Glutamatergic neuron (in vitro differentiated cells): ENCODE data around the gene KCNJ12. TPM values are rescaled to one million over a fixed set of nuclear protein-coding genes. Genes with fewer than 3 reads are reported as not detected.

Experiments used
- DNase-seq: peaks from one replicate; pipeline ENCODE4 v3.0.0; 2022
- H3K27ac Mint-ChIP-seq: one replicate; pipeline ENCODE4 v1.8.0; 2020; ENCODE audit warnings: mild to moderate bottlenecking, mixed read lengths, inconsistent platforms; ENCODE audit not compliant: unreplicated experiment
- H3K27me3 Mint-ChIP-seq: one replicate; pipeline ENCODE4 v1.8.0; 2020; ENCODE audit warnings: mild to moderate bottlenecking, moderate library complexity, mixed read lengths, inconsistent platforms; ENCODE audit not compliant: unreplicated experiment
- H3K36me3 Mint-ChIP-seq: one replicate; pipeline ENCODE4 v1.8.0; 2020; ENCODE audit warnings: mild to moderate bottlenecking, mixed read lengths, inconsistent platforms; ENCODE audit not compliant: unreplicated experiment
- H3K4me1 Mint-ChIP-seq: one replicate; pipeline ENCODE4 v1.8.0; 2020; ENCODE audit warnings: mild to moderate bottlenecking, low read depth, mixed read lengths, inconsistent platforms; ENCODE audit not compliant: unreplicated experiment
- H3K4me3 Mint-ChIP-seq: one replicate; pipeline ENCODE4 v1.8.0; 2020; ENCODE audit warnings: mild to moderate bottlenecking, mixed read lengths, inconsistent platforms; ENCODE audit not compliant: unreplicated experiment
- H3K9me3 Mint-ChIP-seq: one replicate; pipeline ENCODE4 v1.8.0; 2020; ENCODE audit warnings: mild to moderate bottlenecking, moderate library complexity, mixed read lengths, inconsistent platforms; ENCODE audit not compliant: unreplicated experiment
- total RNA-seq: library from RNA; stranded (reverse); fragmentation: NEBNext Ultra II Directional; extraction: Animal tissue kit (Norgen Biotek cat#: 25700); gene quantifications from one replicate; pipeline ENCODE4 v1.2.1, GENCODE V29; 2021; ENCODE audit not compliant: unreplicated experiment
- TF ChIP-seq, protein P1 (sequence below): fragments of 200-600 bp; sonication (generic); IDR thresholded peaks from one replicate; pipeline ENCODE4 v1.5.0; 2021; ENCODE audit not compliant: partially characterized antibody, unreplicated experiment

KCNJ12 gene
- total RNA-seq, 1 donor from 2014 or later, result 9.6 TPM

DNA sequence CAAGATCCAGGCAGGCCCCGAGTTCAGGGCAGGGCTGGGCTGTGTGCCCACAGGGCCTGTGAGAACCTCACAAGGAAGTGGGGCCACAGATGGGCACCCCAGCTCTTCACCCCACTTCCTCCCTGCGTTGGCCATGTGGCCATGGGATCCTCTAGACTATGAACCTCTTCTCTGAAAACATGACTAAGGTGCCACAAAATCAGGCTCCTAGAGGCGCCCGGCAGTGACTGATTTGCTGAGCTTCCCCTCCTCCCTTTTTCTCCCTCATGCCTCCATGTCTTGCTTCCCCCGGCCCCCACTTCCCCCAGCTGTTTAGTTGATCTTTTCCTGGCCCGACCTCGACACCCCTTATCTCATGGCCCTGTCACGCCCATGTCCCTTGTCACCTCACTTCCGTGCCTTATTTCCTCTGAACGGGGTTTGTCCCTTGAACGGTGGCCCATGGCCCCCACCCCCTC, 87.1 kb downstream of the KCNJ12 start:
- H3K9me3 Mint-ChIP-seq, result peaks cover 5% of the 10 kb centered on the region
- H3K4me3 Mint-ChIP-seq, result peak overlapping the region; percentile 34
- H3K27me3 Mint-ChIP-seq, result peaks cover 12% of the 10 kb centered on the region
- no peak overlapping the region for H3K27ac Mint-ChIP-seq
- H3K4me1 Mint-ChIP-seq, result peaks cover 10% of the 10 kb centered on the region
- TF ChIP-seq, protein P1, sequence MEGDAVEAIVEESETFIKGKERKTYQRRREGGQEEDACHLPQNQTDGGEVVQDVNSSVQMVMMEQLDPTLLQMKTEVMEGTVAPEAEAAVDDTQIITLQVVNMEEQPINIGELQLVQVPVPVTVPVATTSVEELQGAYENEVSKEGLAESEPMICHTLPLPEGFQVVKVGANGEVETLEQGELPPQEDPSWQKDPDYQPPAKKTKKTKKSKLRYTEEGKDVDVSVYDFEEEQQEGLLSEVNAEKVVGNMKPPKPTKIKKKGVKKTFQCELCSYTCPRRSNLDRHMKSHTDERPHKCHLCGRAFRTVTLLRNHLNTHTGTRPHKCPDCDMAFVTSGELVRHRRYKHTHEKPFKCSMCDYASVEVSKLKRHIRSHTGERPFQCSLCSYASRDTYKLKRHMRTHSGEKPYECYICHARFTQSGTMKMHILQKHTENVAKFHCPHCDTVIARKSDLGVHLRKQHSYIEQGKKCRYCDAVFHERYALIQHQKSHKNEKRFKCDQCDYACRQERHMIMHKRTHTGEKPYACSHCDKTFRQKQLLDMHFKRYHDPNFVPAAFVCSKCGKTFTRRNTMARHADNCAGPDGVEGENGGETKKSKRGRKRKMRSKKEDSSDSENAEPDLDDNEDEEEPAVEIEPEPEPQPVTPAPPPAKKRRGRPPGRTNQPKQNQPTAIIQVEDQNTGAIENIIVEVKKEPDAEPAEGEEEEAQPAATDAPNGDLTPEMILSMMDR, result no peak
- DNase-seq, result no peak
- no peaks in the 10 kb centered on the region for H3K36me3 Mint-ChIP-seq

DNA sequence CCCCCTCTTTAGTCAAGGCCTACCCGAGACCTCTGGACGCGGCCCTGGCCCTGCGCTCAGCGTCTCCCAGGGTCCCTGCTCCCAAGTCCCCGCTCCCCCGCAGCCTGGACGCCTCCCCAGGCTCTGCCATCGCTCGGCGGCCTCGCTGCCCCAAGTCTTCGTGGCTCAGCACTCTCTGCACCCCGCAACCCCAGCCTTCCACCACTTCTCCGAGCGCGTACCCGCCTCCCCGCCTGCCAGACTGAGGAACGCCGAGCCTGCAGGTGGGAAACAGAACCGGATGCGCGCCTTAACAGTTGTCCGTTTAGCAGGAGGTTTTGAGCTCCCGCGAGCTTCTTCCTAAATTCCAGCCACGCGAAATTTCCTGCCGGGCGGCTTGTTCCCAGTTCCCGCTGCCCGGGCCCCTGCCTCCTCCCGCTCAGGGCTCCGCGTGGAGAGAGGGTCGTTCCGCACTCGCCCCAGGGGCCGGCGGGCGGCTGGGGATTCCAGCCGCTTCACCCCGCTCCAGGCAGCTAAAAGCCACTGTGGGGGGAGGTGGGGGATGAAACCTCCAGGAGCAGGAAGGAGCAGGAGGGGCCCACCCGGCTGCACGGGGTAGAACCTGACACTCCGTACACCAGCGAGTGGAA, 87.7 kb downstream of the KCNJ12 start:
- TF ChIP-seq, protein P1, result no peak
- H3K4me1 Mint-ChIP-seq, result peaks cover 10% of the 10 kb centered on the region
- H3K27ac Mint-ChIP-seq, result no peak overlapping the region
- DNase-seq, result peak; percentile 37
- no peaks in the 10 kb centered on the region for H3K36me3 Mint-ChIP-seq
- H3K4me3 Mint-ChIP-seq, result peak overlapping the region; percentile 70
- H3K27me3 Mint-ChIP-seq, result peaks cover 11% of the 10 kb centered on the region
- peaks cover 5% of the 10 kb centered on the region for H3K9me3 Mint-ChIP-seq

DNA sequence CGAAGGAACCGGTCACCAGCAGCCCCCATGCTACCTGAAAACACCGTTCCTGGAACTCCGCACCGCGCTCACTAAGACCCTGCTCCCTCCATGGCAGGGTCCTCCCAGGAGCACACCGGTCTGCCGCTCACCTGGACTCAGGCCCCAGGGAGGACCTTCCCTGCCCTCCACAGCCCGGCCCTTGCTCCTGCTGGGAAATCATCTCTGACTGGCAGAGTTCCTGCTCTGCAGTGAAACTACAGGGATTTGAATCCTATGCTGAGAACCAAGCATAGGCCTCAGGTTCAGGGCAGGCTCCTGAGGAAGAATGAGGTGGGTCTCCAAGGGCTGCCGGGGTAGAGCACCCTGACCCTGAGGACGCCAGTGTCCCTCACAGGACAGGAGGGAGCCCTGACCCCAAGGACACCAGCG, 88.5 kb downstream of the KCNJ12 start:
- no peak overlapping the region for H3K4me3 Mint-ChIP-seq
- peaks cover 10% of the 10 kb centered on the region for H3K27me3 Mint-ChIP-seq
- TF ChIP-seq, protein P1, result no peak
- peaks cover 5% of the 10 kb centered on the region for H3K9me3 Mint-ChIP-seq
- no peak overlapping the region for H3K27ac Mint-ChIP-seq
- peaks cover 10% of the 10 kb centered on the region for H3K4me1 Mint-ChIP-seq
- DNase-seq, result no peak
- H3K36me3 Mint-ChIP-seq, result no peaks in the 10 kb centered on the region

DNA sequence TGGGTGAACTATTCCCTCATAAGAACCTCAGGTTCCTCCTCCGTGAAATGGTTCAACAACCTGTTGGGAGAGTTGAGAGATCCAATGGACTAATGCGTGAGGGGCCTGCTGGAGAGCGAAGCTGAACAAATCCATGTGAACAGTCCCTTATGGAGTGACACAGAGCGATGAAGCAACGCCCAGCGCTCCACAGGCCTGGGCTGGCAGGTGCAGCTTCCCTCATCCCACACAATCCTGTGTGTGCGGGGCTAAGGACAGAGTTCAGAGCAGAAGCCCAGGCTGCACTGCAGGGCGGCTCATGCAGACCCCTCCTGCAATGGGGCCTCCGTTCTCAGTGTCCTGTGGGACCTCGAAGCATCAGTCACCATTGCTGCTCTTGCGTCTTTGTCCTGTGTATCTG, 90.4 kb downstream of the KCNJ12 start:
- no peak overlapping the region for H3K27ac Mint-ChIP-seq
- H3K27me3 Mint-ChIP-seq, result peaks cover 12% of the 10 kb centered on the region
- H3K9me3 Mint-ChIP-seq, result peaks cover 5% of the 10 kb centered on the region
- H3K36me3 Mint-ChIP-seq, result no peaks in the 10 kb centered on the region
- TF ChIP-seq, protein P1, result no peak
- no peak overlapping the region for H3K4me3 Mint-ChIP-seq
- DNase-seq, result no peak
- H3K4me1 Mint-ChIP-seq, result peaks cover 10% of the 10 kb centered on the region

DNA sequence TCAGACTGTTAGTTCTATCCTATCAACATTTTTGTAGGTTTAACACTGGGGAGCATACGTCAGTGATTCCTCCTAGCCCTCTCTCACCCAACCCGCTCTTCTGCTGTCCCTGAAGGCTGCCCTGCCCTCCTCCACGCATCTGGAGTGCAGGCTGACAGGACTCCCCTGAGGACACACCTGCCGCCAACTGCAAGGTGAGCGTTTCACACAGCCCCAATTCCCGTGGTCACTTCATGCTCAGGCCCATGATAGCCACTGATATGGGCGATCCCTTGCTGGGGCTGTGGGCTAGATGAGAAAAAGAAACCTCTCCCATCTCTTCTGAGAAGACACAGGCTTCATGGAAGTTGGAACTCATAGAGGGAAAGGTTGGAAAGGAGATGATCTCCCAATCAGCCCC, 91.0 kb downstream of the KCNJ12 start:
- TF ChIP-seq, protein P1, result no peak
- Mint-ChIP-seq H3K4me3 (no peak overlapping the region), H3K9me3 (peaks cover 5% of the 10 kb centered on the region), H3K27me3 (peaks cover 12% of the 10 kb centered on the region), H3K36me3 (no peaks in the 10 kb centered on the region), H3K27ac (no peak overlapping the region), H3K4me1 (peaks cover 6% of the 10 kb centered on the region)
- DNase-seq, result no peak
